Tongue (tissue), 2 donors: Measurements from ENCODE around the gene CFAP20. TPM values are rescaled to one million over a fixed set of nuclear protein-coding genes. Genes with fewer than 3 reads are reported as not detected.
"Not testable (repeated sequence)": the region's sequence is repeated elsewhere in the genome, so short reads cannot be mapped to it uniquely, and the experiment has no call there.

Experiments used
- DNase-seq: peaks from one replicate; pipeline ENCODE4 v3.0.0-alpha.2; 2015
- total RNA-seq: library from RNA; depleted of rRNA; stranded (reverse); fragments of >200 nt; gene quantifications from one replicate; pipeline ENCODE4 v1.2.3, GENCODE V29; 2014

Gene CFAP20
- total RNA-seq, 1 donor from 2014 or later, result 68.5 TPM

DNA sequence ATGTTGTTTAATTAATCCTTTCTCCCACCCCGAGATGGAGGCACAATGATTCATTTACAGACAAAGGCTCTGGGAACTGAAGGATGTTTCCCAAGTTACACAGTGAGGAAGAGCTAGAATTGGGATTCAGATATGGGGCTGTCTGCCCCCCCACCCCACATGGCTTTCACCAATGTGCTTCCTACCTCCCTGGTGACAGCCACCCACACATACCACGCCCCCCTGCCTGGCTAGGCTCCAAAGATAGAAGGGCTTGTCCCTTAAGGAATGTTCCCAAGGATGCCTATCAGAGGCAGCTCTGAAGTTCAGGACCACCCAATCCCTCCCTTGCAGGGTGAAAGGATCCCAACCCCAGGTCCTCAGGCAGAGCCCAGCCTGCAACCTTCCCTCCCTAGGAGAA lies 32.9 kb downstream of the CFAP20 start:
- DNase-seq, result no peak

DNA sequence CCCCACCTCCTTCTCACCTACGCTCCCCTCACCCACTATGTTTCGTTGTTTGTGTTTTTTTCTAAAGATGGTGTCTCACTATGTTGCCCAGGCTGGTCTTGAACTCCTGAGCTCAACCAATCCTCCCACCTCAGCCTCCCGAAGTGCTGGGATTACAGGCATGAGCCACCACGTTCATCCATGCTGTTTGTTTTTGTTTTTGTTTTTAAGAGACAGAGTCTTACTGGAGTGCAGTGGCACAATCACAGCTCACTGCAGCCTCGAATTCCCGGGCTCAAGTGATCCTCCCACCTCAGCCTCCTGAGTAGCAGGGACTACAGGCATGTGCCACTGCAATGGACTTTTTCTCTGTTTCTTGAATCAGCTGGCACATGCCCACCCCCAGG lies 33.6 kb downstream of the CFAP20 start:
- DNase-seq, result not testable (repeated sequence)

DNA sequence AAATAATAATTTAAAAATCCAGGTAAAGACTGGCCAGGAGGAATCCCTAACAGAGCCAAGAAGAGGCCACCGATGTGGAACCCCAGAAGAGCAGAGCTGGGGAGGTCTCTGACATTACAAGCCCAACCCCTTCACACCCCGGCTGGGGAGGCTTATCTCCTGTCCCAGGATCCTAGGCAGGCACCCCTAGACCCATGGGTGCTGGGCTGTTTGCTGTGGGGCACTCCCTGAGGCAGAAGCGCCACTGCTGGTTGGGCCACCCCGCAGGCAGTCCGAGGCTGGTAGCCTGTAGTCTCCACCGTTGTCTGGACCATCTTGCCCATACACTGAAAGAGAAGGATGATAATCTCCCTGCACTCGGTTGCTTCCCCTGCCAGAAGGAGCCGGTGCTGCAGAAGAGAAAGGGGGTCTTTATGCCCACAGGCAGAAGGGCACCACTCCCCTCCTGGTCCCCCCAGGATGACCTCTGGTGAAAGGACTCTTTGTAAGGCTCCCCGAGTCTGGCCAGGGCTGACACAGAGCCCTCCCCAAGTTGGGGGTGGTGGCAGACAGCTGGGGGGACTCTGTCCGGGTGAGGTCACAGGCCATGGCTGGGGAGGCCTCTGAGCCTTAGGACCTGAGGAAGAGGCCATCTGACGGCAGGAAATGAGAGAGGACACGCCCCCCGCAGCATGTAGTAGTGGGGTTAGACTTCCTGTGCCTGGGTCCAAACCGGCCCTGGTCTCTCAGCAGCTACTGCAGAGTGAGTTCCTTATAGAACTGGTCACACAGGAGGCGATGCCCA lies 34.2 kb downstream of the CFAP20 start:
- DNase-seq, result no peak

DNA sequence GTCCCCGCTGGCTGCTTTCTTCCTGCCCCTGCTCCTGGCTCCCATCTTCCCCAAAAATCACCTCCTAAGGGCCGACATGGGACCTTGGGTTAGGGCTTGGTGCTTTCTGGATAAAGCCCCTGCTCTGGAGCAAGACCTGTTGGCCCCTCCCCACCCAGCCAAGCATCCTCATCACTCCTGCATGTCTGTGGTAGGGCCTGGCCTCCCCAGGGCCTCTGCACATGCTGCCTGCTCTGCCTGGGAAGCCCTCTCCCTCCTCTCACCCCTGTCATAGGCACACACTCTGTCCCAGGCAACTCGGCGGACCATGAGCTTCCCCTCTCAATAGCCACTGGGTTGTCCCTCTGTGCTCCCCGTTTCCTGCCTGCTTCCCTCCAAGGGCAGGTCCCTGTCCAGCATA lies 35.2 kb downstream of the CFAP20 start:
- no peak for DNase-seq

DNA sequence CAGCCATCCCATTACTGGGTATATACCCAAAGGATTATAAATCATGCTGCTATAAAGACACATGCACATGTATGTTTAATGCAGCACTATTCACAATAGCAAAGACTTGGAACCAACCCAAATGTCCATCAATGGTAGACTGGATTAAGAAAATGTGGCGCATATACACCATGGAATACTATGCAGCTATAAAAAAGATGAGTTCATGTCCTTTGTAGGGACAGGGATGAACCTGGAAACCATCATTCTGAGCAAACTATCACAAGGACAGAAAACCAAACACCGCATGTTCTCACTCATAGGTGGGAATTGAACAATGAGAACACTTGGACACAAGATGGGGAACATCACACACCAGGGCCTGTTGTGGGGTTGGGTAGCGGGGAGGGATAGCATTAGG lies 38.8 kb downstream of the CFAP20 start:
- DNase-seq, result not testable (repeated sequence)

DNA sequence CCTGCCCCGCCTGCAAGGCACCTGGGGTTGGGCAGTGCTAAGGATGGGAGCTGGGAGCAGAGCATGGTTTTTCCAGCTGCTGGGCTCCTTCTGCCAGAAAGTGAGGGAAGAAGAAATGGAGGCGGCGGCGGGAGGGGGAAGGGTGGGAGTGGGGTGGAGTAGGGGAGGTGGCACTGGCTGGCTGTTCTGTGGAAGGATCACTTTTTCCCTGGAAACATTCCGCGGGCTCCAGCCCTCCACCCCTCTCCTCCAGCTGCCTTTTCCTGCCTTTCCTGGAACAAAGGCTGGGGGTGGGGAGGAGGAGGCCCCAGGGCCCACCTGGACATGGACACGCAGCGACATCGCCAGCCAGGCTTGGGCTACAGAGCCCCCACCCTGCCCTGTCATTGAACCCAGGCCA lies 41.1 kb downstream of the CFAP20 start:
- DNase-seq, result peak; percentile 83

DNA sequence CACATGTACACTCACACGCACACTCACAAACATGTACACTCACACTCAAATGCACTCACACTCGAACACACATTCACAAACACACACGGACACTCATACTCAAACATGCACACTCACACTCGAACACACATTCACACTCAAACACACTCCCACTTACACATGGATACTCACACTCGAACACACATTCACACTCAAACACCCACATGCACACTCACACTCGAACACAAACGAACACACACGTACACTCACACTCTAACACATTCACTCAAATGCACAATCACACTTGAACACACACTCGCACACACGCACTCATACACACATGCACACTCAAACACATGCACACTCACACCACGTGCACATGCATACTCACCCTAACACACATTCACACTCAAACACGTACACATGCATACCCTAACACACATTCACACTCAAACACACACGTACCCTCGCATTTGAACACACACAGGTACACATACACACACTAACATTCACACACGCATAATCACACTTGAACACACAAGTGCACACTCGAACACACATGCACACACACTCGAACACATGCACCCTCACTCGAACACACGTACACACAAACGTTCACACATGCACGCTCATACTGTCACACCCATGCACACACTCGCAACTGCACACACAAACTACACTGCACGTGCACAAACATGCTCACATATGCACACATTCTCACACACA lies 41.8 kb downstream of the CFAP20 start:
- no peak for DNase-seq

DNA sequence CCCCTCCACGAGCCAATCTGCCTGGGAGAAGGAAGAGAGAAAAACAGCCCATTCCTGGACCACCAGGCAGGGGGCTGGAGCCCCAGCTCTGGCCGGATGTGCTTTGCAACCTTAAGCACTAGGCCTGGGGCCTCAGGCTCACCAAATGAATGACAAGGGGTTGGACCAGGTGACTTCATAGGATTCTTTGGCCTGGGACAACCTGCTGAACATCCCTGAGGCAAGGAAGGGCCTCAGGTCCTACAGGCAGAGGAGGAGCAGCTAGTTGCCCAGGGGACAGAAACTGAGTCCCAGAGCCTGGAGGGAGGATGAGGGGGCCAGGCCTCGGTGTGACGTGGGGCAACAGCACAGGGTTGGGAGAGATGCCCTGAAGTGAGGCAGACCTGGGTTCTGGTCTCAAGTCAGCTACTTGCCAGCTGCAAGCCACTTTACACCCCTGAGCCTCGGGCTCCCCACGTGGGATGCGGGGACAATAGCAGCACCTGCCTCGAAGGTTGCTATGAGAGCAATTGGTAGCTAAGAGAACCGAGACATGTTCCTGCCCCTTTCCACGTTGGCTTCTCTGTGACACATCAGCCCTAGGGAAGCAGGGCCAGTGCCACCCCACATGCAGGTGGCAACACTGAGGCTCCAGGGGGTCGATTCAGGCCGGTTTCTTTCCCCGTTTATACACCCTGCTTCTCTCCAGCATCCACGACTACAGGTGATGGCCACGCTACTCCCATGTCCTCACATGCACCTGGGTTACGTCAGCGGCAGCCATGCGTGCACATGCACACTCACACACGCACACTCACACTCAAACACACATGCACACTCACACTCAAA lies 42.6 kb downstream of the CFAP20 start:
- no peak for DNase-seq

DNA sequence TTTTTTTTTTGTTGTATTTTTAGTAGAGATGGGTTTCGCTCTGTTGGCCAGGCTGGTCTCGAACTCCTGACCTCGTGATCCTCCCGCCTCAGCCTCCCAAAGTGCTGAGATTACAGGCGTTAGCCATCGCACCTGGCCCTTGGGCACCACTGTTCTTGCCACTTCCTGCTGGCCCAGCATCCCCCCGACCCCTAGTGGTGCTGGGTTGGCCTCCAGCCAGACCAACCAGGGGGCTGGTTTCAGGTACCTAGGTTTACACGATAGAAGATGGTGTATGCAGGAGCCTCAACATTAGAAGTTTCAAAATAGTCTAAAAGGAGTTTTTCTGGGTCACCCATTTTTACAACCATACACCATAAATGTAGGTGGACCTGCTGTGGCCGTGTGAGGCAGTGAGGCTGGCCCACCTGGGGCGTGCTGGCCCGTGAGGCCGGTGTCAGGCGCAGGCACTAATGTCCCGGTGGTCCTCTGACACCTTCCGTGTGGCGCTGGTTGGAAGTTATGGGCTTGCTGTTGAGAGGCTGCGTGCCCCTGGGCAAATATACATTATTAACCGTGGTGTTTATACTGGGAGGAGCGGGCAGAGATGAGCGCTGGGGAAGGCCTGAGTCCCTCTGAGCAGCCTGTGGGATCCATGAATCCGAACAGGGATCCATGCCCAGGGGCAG lies 43.5 kb downstream of the CFAP20 start:
- DNase-seq, result no peak

DNA sequence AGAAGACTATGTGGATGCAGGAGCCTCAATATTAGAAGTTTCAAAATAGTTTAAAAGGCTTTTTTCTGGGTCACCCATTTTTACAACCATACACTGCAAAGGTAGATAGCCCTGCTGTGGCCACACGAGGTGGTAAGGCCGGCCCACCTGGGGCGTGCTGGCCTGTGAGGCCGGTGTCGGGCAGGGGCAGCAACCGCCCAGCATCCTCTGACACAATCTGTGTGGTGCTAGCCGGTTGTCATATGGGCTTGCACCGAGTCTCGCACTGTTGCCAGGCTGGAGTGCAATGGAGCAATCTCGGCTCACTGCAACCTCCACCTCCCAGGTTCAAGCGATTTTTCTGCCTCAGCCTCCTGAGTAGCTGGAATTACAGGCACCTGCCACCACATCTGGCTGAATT lies 44.0 kb downstream of the CFAP20 start:
- DNase-seq, result no peak

DNA sequence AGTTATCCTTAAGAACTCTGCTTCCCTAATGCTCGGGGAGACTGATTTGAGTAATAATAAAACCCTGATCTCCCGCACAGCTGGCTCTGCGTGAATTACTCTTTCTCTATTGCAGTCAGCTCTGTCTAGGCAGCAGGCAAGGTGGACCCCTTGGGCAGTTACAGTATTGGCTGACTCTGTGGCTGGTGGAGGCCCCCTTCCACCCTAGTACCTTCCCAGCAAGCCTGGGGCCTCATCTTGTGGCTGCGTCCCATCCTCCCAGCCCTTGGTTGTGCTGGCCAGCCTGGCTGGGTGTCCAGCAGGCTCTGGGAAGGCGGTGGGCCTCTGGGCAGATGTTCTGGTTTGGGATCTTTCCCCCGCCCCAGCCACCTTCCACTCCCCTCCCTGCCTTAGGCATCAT lies 44.5 kb downstream of the CFAP20 start:
- no peak for DNase-seq

DNA sequence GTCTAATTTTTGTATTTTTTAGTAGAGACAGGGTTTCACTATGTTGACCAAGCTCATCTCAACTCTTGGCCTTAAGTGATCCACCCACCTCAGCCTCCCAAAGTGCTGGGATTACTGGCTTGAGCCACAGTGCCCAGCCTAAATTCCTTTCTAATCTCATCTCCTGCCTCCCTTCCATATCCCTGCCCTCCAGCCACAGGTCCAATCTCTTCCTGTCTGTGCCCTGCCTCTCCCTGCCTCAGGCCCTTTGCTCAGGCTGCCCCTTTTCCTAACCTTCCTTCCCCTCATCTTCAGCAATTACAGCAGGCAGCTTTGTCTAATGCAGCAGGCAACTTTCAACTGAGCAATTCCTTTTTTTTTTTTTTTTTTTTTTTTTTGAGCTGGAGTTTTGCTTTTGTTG lies 46.8 kb downstream of the CFAP20 start:
- no peak for DNase-seq

DNA sequence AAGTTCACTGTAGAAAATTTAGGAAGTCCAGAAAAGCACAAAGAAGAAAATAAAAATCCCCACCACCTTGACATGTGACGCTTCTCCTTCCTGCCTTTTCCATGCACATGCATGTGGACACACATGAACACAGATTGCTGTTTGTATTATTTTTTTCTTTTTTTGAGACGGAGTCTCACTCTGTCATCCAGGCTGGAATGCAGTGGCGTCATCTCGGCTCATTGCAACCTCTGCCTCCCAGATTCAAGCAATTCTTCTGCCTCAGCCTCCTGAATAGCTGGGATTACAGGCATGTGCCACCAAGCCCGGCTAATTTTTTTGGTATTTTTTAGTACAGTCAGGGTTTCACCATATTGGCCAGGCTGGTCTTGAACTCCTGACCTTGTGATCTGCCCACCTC lies 48.5 kb downstream of the CFAP20 start:
- not testable (repeated sequence) for DNase-seq

DNA sequence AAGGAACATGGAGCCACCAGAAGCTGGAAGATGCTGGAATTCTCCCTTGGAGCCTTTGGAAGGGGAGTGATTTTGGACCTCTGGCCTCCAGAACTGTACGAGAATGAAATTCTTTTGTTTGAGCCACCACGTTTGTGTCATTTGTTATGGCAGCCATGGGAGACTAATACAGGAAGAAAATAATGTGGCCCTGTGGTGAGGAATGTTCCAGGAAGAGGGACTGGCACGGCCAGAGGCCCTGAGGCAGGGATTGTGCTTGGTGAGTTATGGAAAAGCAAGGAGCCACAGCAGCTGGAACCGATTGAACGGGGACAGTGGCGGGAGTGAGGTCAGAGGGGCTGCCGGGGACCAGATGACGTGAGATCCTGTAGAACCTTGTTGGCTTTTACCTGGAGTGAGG lies 51.4 kb downstream of the CFAP20 start:
- no peak for DNase-seq

DNA sequence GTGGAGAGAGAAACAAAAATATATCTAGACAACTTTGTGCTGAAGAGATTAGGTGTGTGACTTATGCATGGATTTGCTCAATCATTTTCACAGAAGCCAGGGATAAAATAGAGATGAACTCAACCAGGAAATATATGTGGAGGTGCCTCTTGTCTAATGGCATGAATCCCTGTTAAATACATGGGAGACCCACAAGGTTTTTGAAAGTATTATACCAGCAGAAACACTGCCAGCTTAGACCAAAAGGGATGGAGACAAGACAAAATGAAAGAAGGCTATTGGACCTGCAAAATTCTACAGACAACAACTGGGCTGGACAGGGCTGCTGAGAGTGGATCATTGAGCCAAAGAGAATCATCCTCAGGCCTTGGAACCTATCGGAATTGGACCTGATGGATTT lies 52.7 kb downstream of the CFAP20 start:
- DNase-seq, result no peak

DNA sequence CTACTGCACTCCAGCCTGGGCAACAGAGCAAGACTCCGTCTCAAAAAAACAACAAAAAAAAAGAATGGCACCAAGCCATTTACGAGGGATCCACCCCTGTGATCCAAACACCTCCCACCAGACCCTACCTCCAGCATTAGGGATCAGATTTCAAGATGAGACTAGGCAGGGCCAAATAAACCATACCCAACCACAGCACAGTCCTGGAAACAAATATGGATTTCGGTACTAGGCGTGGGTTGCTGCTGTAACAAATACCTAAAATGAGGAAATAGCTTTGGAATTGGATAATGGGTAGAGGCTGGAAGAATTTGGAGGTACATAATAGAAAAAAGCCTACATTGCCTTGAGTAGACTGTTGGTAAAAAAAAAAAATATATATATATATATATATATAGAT lies 54.5 kb downstream of the CFAP20 start:
- DNase-seq, result no peak

DNA sequence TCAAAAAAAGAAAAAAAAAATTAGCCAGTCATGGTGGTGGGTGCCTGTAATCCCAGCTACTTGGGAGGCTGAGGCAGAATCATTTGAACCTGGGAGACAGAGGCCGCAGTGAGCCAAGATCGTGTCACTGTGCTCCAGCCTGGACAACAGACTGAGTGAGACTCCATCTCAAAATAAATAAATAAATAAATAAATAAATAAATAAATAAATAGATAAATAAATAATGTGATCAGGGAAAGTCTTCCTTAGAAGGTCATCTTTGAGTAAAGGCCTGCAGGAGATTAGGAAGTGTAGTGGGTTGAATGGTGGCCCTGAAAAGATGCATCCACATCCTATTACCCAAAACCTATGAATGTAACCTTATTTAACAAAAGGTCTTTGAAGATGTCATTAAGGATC lies 56.1 kb downstream of the CFAP20 start:
- not testable (repeated sequence) for DNase-seq

DNA sequence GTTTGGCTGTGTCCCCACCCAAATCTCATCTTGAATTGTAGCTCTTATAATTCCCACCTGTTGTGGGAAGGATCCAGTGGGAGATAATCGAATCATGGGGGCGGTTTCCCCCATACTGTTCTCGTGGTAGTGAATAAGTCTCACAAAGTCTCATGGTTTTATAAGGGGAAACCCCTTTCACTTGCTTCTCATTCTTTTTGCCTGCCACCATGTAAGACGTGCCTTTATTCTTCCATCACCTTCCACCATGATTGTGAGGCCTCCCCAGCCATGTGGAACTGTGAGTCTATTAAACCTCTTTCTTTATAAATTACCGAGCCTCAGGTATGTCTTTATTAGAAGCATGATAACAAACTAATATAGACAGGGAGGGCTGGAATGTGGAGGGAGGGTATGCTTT lies 57.0 kb downstream of the CFAP20 start:
- not testable (repeated sequence) for DNase-seq

DNA sequence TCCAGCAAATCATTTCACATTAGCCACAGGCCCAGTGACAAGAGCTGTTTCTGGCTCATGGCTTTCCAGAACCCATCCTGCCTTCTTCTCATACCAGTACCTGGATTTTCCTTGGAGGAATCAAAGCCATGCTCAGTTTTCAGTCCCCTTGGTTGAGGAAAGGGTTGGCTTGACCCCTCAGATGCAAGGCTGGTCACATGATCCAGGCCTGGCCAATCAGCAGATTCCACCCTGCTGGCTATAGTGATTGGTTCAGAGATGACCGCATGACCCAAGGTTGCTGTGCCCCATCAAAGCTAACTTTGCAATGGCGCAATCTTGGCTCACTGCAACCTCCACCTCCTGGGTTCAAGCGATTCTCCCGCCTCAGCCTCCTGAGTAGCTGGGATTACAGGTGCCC lies 58.6 kb downstream of the CFAP20 start:
- DNase-seq, result no peak
